Spleen (tissue), 11 donors: ENCODE measurements around the gene MYT1. TPM values are rescaled to one million over a fixed set of nuclear protein-coding genes. Genes with fewer than 3 reads are reported as not detected.

Source experiments
- DNase-seq: peaks from one replicate; pipeline ENCODE4 v3.0.0-alpha.2; 2020
- H3K27ac ChIP-seq, 8 donors: fragments of 200-600 bp; sonication (generic) in 7 of 8; 1 replicate in 4 of 8; 2 replicates in 4 of 8; pipeline versions ENCODE4 v1.5.0 to v1.8.0; 2016 to 2021; ENCODE audit warnings: inconsistent platforms in 4 of 8, mild to moderate bottlenecking in 4 of 8, moderate library complexity in 1 of 8
- H3K27me3 ChIP-seq, 7 donors: fragments of 200-600 bp; sonication (generic) in 6 of 7; replicated peaks in 1 of 7; 1 replicate in 4 of 7; 2 replicates in 3 of 7; pipeline versions ENCODE4 v1.5.0 to v1.8.0; 2016 to 2021; ENCODE audit warnings: inconsistent platforms in 3 of 7, mild to moderate bottlenecking in 1 of 7
- H3K36me3 ChIP-seq, 6 donors: fragments of 200-600 bp; sonication (generic) in 5 of 6; 1 replicate in 4 of 6; 2 replicates in 2 of 6; pipeline versions ENCODE4 v1.5.0 to v1.8.0; 2016 to 2021; ENCODE audit warnings: inconsistent platforms in 2 of 6
- H3K4me1 ChIP-seq, 6 donors: fragments of 200-600 bp; sonication (generic) in 5 of 6; 1 replicate in 3 of 6; 2 replicates in 3 of 6; pipeline versions ENCODE4 v1.5.0 to v1.8.0; 2016 to 2021; ENCODE audit warnings: inconsistent platforms in 3 of 6
- H3K4me3 ChIP-seq, 8 donors: fragments of 200-600 bp; sonication (generic) in 7 of 8; 1 replicate in 4 of 8; 2 replicates in 4 of 8; pipeline versions ENCODE4 v1.5.0 to v1.8.0; 2016 to 2021; ENCODE audit warnings: inconsistent platforms in 4 of 8, mild to moderate bottlenecking in 4 of 8, moderate library complexity in 2 of 8
- H3K9me3 ChIP-seq, 8 donors: fragments of 200-600 bp; sonication (generic) in 7 of 8; 1 replicate in 4 of 8; 2 replicates in 4 of 8; pipeline versions ENCODE4 v1.5.0 to v1.8.0; 2016 to 2021; ENCODE audit warnings: inconsistent platforms in 4 of 8
- CTCF ChIP-seq, 11 experiments: fragments of 200-600 bp in 7 of 11; fragments of 450-650 bp in 4 of 11; sonication (generic) in 4 of 11; IDR thresholded peaks in 8 of 11; conservative IDR thresholded peaks in 3 of 11; 1 replicate in 7 of 11; 2 replicates in 4 of 11; pipeline versions ENCODE4 v1.4.0 to v1.8.0; 2016 to 2021; ENCODE audit warnings: antibody characterized with exemption in 11 of 11, inconsistent platforms in 4 of 11, mild to moderate bottlenecking in 1 of 11
- POLR2A ChIP-seq, 3 donors: fragments of 450-650 bp; IDR thresholded peaks; one replicate each; pipeline ENCODE4 v1.5.1; 2017; ENCODE audit warnings: antibody characterized with exemption in 3 of 3, mild to moderate bottlenecking in 1 of 3
- POLR2AphosphoS5 ChIP-seq, 3 donors: sonication (generic); formaldehyde crosslinking; IDR thresholded peaks; one replicate each; pipeline ENCODE4 v1.5.1; 2017; ENCODE audit warnings: antibody characterized with exemption in 3 of 3
- WGBS, 5 donors: extraction: QIAGEN DNeasy Blood & Tissue Kit in 3 of 5; methylation state at CpG; one replicate each; pipeline versions ENCODE4 v1.1.5 to v1.1.7; 2013 to 2018; 5-methylcytosine and 5-hydroxymethylcytosine counted together
- intact Hi-C: fragments of 100-400 bp; cut with DNase I; formaldehyde crosslinking; loops from one replicate; pipeline ENCODE4 v1.15.0; 2023; ENCODE audit warnings: low total_unique reads
- polyA plus RNA-seq, 3 donors: library from polyadenylated mRNA; stranded (reverse); fragments of 200-250 nt; gene quantifications; one replicate each; pipeline ENCODE4 v1.2.1, GENCODE V29; 2013
- total RNA-seq, 7 donors: library from RNA; depleted of rRNA in 3 of 7; stranded (reverse); fragments of >200 nt in 3 of 7; fragmentation: NEBNext Ultra II Directional in 4 of 7; extraction: Animal tissue kit (Norgen Biotek cat#: 25700) in 4 of 7; gene quantifications; one replicate each; pipeline versions ENCODE4 v1.1.0 to v1.2.1, GENCODE V29; 2016 to 2021
- donor health status: healthy with polysubstance abuse.
- donor health status: DM: no; HTN: no; CAD: no; lungs with moderate emphysema.
- donor health status: DM: no; HTN: no; CAD: no.
- donor health status: Bipolar disorder and iron deficiency.
- donor health status: healthy.
- donor health status: DM: no; HTN: no; CAD: no.
- donor health status: DM: yes; HTN: yes; CAD: no.

MYT1 gene
- total and polyA plus RNA-seq, 10 donors, result 0.08 to 2.2 (median 0.60) TPM; not detected in 3

GRCh38 chr20:64188091-64188490 lies 23.8 kb downstream of the MYT1 start:
- peaks cover 0 to 8% (median 0%) of the 10 kb centered on the region in 8 donors for H3K9me3 ChIP-seq
- H3K4me3 ChIP-seq, result no peak overlapping the region
- H3K27ac ChIP-seq, result no peak overlapping the region
- 70 to 98% (median 83%) methylated on average over 4 of the region's 4 CpGs for WGBS, 5 donors
- intact Hi-C loops, result no loop called here
- H3K36me3 ChIP-seq, result no peaks in the 10 kb centered on the region
- H3K27me3 ChIP-seq, result peaks cover 0 to 40% (median 5%) of the 10 kb centered on the region in 7 donors
- no peak for DNase-seq
- no peak for TF ChIP-seq POLR2A (IDR thresholded peaks at IDR 0.05)
- TF ChIP-seq POLR2AphosphoS5 (IDR thresholded peaks at IDR 0.05), result no peak
- no peaks in the 10 kb centered on the region for H3K4me1 ChIP-seq

- H3K27ac ChIP-seq, result no peak overlapping the region
- intact Hi-C loops, result no loop called here
- peaks cover 0 to 8% (median 0%) of the 10 kb centered on the region in 8 donors for H3K9me3 ChIP-seq
- H3K36me3 ChIP-seq, result no peaks in the 10 kb centered on the region
- TF ChIP-seq POLR2AphosphoS5 (IDR thresholded peaks at IDR 0.05) (no peak), POLR2A (IDR thresholded peaks at IDR 0.05) (no peak), CTCF (IDR thresholded peaks at IDR 0.05 in 8 of 11, conservative IDR thresholded peaks at IDR 0.05 in 3 of 11) (no peak)
- peaks cover 0 to 32% (median 5%) of the 10 kb centered on the region in 7 donors for H3K27me3 ChIP-seq
- DNase-seq, result no peak
- H3K4me3 ChIP-seq, result no peak overlapping the region
- no peaks in the 10 kb centered on the region for H3K4me1 ChIP-seq
- 58 to 69% (median 66%) methylated on average over 17 to 21 of the region's 21 CpGs for WGBS, 5 donors
These were observed 24.7 kb downstream of the MYT1 start for GRCh38 chr20:64188682-64189529.

GRCh38 chr20:64189530-64189966 lies 25.3 kb downstream of the MYT1 start:
- Histone ChIP-seq H3K4me1 (no peaks in the 10 kb centered on the region), H3K4me3 (no peak overlapping the region), H3K36me3 (no peaks in the 10 kb centered on the region), H3K27ac (no peak overlapping the region), H3K27me3 (peaks cover 0 to 34% (median 5%) of the 10 kb centered on the region in 7 donors), H3K9me3 (peaks cover 0 to 8% (median 0%) of the 10 kb centered on the region in 8 donors)
- 45 to 57% (median 46%) methylated on average over 5 of the region's 5 CpGs for WGBS, 5 donors
- no peak for TF ChIP-seq POLR2AphosphoS5 (IDR thresholded peaks at IDR 0.05)
- no peak for TF ChIP-seq POLR2A (IDR thresholded peaks at IDR 0.05)
- TF ChIP-seq CTCF (IDR thresholded peaks at IDR 0.05 in 8 of 11, conservative IDR thresholded peaks at IDR 0.05 in 3 of 11), result no peak
- DNase-seq, result no peak
- intact Hi-C loops, result no loop called here

- WGBS, 5 donors, result 73 to 84% (median 80%) methylated on average over 8 of the region's 8 CpGs
- H3K27ac ChIP-seq, result no peak overlapping the region
- TF ChIP-seq CTCF (IDR thresholded peaks at IDR 0.05 in 8 of 11, conservative IDR thresholded peaks at IDR 0.05 in 3 of 11) (no peak), POLR2AphosphoS5 (IDR thresholded peaks at IDR 0.05) (no peak), POLR2A (IDR thresholded peaks at IDR 0.05) (no peak)
- no peaks in the 10 kb centered on the region for H3K36me3 ChIP-seq
- intact Hi-C loops, result no loop called here
- peaks cover 0 to 8% (median 0%) of the 10 kb centered on the region in 8 donors for H3K9me3 ChIP-seq
- H3K4me1 ChIP-seq, result no peaks in the 10 kb centered on the region
- no peak for DNase-seq
- peaks cover 0 to 30% (median 5%) of the 10 kb centered on the region in 7 donors for H3K27me3 ChIP-seq
- H3K4me3 ChIP-seq, result no peak overlapping the region
These were observed 25.7 kb downstream of the MYT1 start for GRCh38 chr20:64189986-64190385.
